Brain microvascular endothelial cell (primary cell): Measurements from ENCODE around the gene S100A4.

Experiments
- DNase-seq: peaks from one replicate; pipeline ENCODE4 v3.0.0-alpha.2; 2020
- H3K27ac ChIP-seq: fragments of 250-450 bp; sonication (Bioruptor Pico); 2 replicates; pipeline ENCODE4 v1.5.1; 2020; ENCODE audit warnings: mild to moderate bottlenecking, moderate library complexity
- H3K27me3 ChIP-seq: fragments of 250-450 bp; sonication (Bioruptor Pico); replicated peaks from 2 replicates; pipeline ENCODE4 v1.5.1; 2020; ENCODE audit warnings: mild to moderate bottlenecking
- H3K36me3 ChIP-seq: fragments of 250-450 bp; sonication (Bioruptor Pico); replicated peaks from 2 replicates; pipeline ENCODE4 v1.5.1; 2020; ENCODE audit warnings: mild to moderate bottlenecking
- H3K4me3 ChIP-seq: 2 replicates; pipeline ENCODE4 v1.5.1; 2011; ENCODE audit warnings: low read depth, mild to moderate bottlenecking, control low read depth, low read length, moderate library complexity
- in situ Hi-C: cut with HindIII; loops from 2 replicates; pipeline ENCODE4 v1.10.0; 2017; ENCODE audit warnings: low sequenced_read_pairs, low pct_ligation_motif_present
- TF ChIP-seq, protein P1 (sequence below): IDR thresholded peaks from 2 replicates; pipeline ENCODE4 v1.5.1; 2011; ENCODE audit warnings: low read depth, mild to moderate bottlenecking, moderate library complexity, low read length, control low read depth, inconsistent platforms; ENCODE audit errors: missing control alignments

The S100A4 gene

GRCh38 chr1:153569465-153569864 lies 23.9 kb upstream of the S100A4 start:
- no peaks in the 10 kb centered on the region for H3K27me3 ChIP-seq
- TF ChIP-seq, protein P1, sequence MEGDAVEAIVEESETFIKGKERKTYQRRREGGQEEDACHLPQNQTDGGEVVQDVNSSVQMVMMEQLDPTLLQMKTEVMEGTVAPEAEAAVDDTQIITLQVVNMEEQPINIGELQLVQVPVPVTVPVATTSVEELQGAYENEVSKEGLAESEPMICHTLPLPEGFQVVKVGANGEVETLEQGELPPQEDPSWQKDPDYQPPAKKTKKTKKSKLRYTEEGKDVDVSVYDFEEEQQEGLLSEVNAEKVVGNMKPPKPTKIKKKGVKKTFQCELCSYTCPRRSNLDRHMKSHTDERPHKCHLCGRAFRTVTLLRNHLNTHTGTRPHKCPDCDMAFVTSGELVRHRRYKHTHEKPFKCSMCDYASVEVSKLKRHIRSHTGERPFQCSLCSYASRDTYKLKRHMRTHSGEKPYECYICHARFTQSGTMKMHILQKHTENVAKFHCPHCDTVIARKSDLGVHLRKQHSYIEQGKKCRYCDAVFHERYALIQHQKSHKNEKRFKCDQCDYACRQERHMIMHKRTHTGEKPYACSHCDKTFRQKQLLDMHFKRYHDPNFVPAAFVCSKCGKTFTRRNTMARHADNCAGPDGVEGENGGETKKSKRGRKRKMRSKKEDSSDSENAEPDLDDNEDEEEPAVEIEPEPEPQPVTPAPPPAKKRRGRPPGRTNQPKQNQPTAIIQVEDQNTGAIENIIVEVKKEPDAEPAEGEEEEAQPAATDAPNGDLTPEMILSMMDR = no peak
- in situ Hi-C loops = no loop called here
- no peak for DNase-seq
- H3K27ac ChIP-seq = no peak overlapping the region
- no peaks in the 10 kb centered on the region for H3K36me3 ChIP-seq
- H3K4me3 ChIP-seq = no peak overlapping the region

GRCh38 chr1:153568367-153569099 lies 22.9 kb upstream of the S100A4 start:
- DNase-seq = peak; percentile 82
- H3K4me3 ChIP-seq = peak overlapping the region; percentile 9
- in situ Hi-C loops = no loop called here

DNA sequence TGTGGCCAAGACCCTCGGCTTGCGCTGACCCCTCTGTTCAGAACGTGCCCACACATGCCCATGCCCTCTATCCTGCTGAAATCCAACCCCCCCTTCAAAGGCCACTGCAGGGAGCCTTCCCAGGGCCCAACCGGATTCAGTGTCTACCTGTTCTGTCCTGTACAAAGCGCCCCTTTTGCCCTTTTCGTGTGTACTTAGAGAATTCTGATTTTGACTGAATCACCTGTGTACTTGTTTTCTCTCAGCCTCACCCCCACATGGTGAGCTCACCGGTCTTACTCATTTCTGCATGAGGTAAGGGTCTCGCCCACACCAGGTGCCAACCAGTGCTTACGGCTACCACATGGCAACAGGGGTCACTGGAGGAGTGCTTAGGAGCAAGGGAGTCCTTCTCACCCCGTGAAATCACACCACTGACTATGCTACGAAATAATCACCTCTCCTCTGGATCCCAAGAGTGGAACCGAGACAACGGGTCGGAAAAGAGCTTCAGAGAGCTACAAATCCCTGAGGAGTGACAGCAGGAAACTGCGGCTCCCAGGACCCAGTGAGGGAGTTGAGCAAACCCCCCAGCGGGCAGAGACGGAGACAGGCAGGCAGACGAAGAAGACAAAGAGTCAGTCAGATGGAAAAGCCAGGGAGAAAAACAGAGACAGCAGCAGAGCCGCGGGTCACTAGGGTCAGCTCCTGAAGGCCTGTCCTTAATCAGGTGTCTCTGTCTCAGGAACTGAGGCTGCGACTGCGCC lies 22.2 kb upstream of the S100A4 start:
- H3K4me3 ChIP-seq = peak overlapping the region; percentile 9
- no peaks in the 10 kb centered on the region for H3K27me3 ChIP-seq
- no peaks in the 10 kb centered on the region for H3K36me3 ChIP-seq
- DNase-seq = no peak
- TF ChIP-seq, protein P1 = no peak
- H3K27ac ChIP-seq = peak overlapping the region; percentile 97
- in situ Hi-C loops = no loop called here

More at GRCh38 chr1:153568367-153569099, 22.9 kb upstream of the S100A4 start:
- Histone ChIP-seq H3K27ac (peak overlapping the region; percentile 97), H3K36me3 (no peaks in the 10 kb centered on the region), H3K27me3 (no peaks in the 10 kb centered on the region)
- TF ChIP-seq, protein P1 = peak; percentile 99

- Histone ChIP-seq H3K36me3 (no peaks in the 10 kb centered on the region), H3K4me3 (no peak overlapping the region), H3K27me3 (no peaks in the 10 kb centered on the region), H3K27ac (peak overlapping the region; percentile 97)
- TF ChIP-seq, protein P1 = no peak
- in situ Hi-C loops = no loop called here
- peak; percentile 98 for DNase-seq
These were observed 21.1 kb upstream of the S100A4 start for GRCh38 chr1:153566414-153567371.

DNA sequence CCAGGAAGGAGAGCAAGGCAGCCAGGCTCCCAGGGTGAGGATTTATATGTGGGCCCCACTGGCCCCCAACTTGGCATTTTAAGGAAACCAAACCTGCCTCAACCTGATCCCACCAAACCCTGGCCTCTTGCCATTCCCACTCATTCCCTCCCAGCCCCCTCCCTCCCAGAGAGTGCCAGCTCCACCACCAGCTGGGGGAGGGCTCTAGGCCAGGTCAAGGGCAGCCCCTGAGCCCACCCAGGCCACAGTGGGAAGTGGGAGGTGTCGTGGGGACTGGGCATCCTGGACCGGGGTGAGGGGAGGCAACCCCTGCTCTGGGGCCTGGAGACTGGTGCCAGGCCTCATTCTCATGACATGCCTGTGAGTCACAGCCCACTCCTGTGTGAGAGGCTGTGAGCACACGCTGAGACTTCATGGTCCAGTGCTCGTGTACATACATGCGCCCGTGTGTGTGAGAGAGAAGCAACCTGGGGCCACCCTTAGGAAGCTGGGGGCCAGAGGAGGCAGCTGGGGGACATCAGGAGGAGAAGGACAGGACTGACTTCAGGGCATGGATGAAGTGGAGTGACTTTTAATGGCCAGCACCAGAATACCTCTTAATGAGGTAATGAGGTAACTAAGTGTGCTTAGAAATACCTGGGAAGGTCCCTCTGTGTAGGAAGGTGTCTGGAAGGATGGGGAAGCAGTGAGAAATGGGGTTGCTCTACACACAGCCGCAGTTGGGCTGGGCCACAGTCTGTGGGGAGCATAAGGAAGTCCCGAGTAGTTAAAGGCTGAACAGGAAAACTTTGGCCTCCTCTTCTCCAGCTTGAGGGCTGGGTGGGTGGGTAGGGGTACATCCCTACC lies 20.1 kb upstream of the S100A4 start, which contains the start of gene S100A2:
Gene S100A2, minus strand, starts transcription at position 316 of the 846 bp plus-strand sequence. CDS start 1,967 bp downstream, outside the sequence.
- Histone ChIP-seq H3K27ac (peak within 1 kb of the TSS; percentile 97), H3K36me3 (no peaks in the 10 kb centered on the region), H3K27me3 (no peaks in the 10 kb centered on the region), H3K4me3 (no peak within 1 kb of the TSS)
- in situ Hi-C loops = no loop called here
- TF ChIP-seq, protein P1 = no peak
- peak; percentile 77 for DNase-seq
